NB4 (cell line): ENCODE data around the gene DNAH9.

Experiments
- CTCF ChIP-seq: IDR thresholded peaks from one replicate; pipeline ENCODE4 v1.5.1; 2012; ENCODE audit warnings: low read depth, low read length
- MAX ChIP-seq: IDR thresholded peaks from 2 replicates; pipeline ENCODE4 v1.6.1; 2011; ENCODE audit warnings: low read depth, low read length
- POLR2A ChIP-seq: IDR thresholded peaks from 2 replicates; pipeline ENCODE4 v1.6.1; 2011; ENCODE audit warnings: mild to moderate bottlenecking; ENCODE audit not compliant: insufficient read length; ENCODE audit errors: extremely low read depth

GRCh38 chr17:11744696-11745095 is 146.4 kb downstream of the DNAH9 start:
- TF ChIP-seq POLR2A (no peak), MAX (no peak), CTCF (no peak)
